Testis (tissue), 3 donors: ENCODE results near the gene DMRT2. TPM values are rescaled to one million over a fixed set of nuclear protein-coding genes. Genes with fewer than 3 reads are reported as not detected.
A peak's percentile ranks its signal among the peaks of the same experiment; 100 is the strongest.

Experiments
- DNase-seq: peaks from one replicate; pipeline ENCODE4 v3.0.0-alpha.2; 2019
- H3K27ac ChIP-seq, 2 donors: fragments of 200-600 bp; sonication (generic); one replicate each; pipeline ENCODE4 v1.5.1; 2019
- H3K27me3 ChIP-seq: fragments of 200-600 bp; sonication (generic); one replicate; pipeline ENCODE4 v1.5.1; 2019
- H3K36me3 ChIP-seq: fragments of 200-600 bp; sonication (generic); one replicate; pipeline ENCODE4 v1.5.1; 2017; ENCODE audit warnings: low read depth; ENCODE audit errors: missing control alignments
- H3K4me1 ChIP-seq: fragments of 200-600 bp; sonication (generic); one replicate; pipeline ENCODE4 v1.5.1; 2019
- H3K4me3 ChIP-seq, 2 donors: fragments of 200-600 bp; sonication (generic); one replicate each; pipeline ENCODE4 v1.5.1; 2017 to 2019
- H3K9me3 ChIP-seq: fragments of 200-600 bp; sonication (generic); one replicate; pipeline ENCODE4 v1.5.1; 2017
- CTCF ChIP-seq, 3 experiments: fragments of 450-650 bp in 2 of 3; fragments of 200-600 bp in 1 of 3; sonication (generic) in 1 of 3; IDR thresholded peaks; one replicate each; pipeline ENCODE4 v1.5.1; 2016 to 2019; ENCODE audit warnings: antibody characterized with exemption in 3 of 3, mild to moderate bottlenecking in 2 of 3, moderate library complexity in 1 of 3
- POLR2A ChIP-seq: fragments of 450-650 bp; IDR thresholded peaks from one replicate; pipeline ENCODE4 v1.6.1; 2017; ENCODE audit warnings: antibody characterized with exemption, mild to moderate bottlenecking, moderate library complexity
- whole genome bisulfite sequencing, 2 donors: methylation state at CpG; one replicate each; pipeline ENCODE4 v1.1.5; 2018; 5-methylcytosine and 5-hydroxymethylcytosine counted together
- intact Hi-C: fragments of 100-400 bp; cut with DNase I; formaldehyde crosslinking; loops from one replicate; pipeline ENCODE4 v1.15.1; 2023; ENCODE audit warnings: low total_unique reads
- polyA plus RNA-seq: library from polyadenylated mRNA; stranded (reverse); fragments of 350-450 nt; fragmentation: Illumina TruSeq; extraction: RNeasy Lipid Tissue Mini Kit (QIAGEN cat#74804); gene quantifications from one replicate; pipeline ENCODE4 v1.2.3, GENCODE V29; 2014; ENCODE audit warnings: low read depth, low replicate concordance; ENCODE audit not compliant: insufficient read depth
- total RNA-seq, 2 donors: library from RNA; depleted of rRNA; stranded (reverse); fragments of >200 nt; gene quantifications; one replicate each; pipeline ENCODE4 v1.2.3, GENCODE V29; 2016

DMRT2 gene
- total and polyA plus RNA-seq, 3 donors from 2014 or later, result 1.7 to 4.6 (median 2.1) TPM

- Histone ChIP-seq H3K27me3 (no peaks in the 10 kb centered on the region), H3K36me3 (no peaks in the 10 kb centered on the region), H3K4me1 (peaks cover 13% of the 10 kb centered on the region), H3K27ac (no peak overlapping the region), H3K9me3 (no peaks in the 10 kb centered on the region), H3K4me3 (no peak overlapping the region)
- TF ChIP-seq CTCF (IDR thresholded peaks at IDR 0.05) (no peak), POLR2A (no peak)
- DNase-seq, result no peak
- intact Hi-C loops, result no loop called here
- 11 to 18% methylated on average over 15 of the region's 15 CpGs for WGBS, 2 donors
Observed at GRCh38 chr9:1048811-1049210, 1.3 kb upstream of the DMRT2 start.

GRCh38 chr9:1049641-1050040, 516 bp upstream of the DMRT2 start:
- no peak for DNase-seq
- Histone ChIP-seq H3K9me3 (no peaks in the 10 kb centered on the region), H3K4me1 (peaks cover 13% of the 10 kb centered on the region), H3K4me3 (peak overlapping the region in 1 of 2 donors; percentile 38), H3K27ac (no peak overlapping the region), H3K36me3 (no peaks in the 10 kb centered on the region), H3K27me3 (no peaks in the 10 kb centered on the region)
- WGBS, 2 donors, result 4 to 7% methylated on average over 12 of the region's 12 CpGs
- TF ChIP-seq CTCF (IDR thresholded peaks at IDR 0.05), result no peak
- no peak for TF ChIP-seq POLR2A
- intact Hi-C loops, result no loop called here

GRCh38 chr9:1051210-1051583, 1.0 kb downstream of the DMRT2 start:
- H3K4me1 ChIP-seq, result peaks cover 13% of the 10 kb centered on the region
- WGBS, 2 donors, result 17 to 18% methylated on average over 9 to 13 of the region's 13 CpGs
- no peak overlapping the region for H3K27ac ChIP-seq
- DNase-seq, result no peak
- no peaks in the 10 kb centered on the region for H3K36me3 ChIP-seq
- H3K27me3 ChIP-seq, result no peaks in the 10 kb centered on the region
- H3K4me3 ChIP-seq, result peak overlapping the region; percentile 30 to 36
- no peak for TF ChIP-seq POLR2A
- TF ChIP-seq CTCF (IDR thresholded peaks at IDR 0.05), result no peak
- H3K9me3 ChIP-seq, result no peaks in the 10 kb centered on the region
- intact Hi-C loops, result no loop called here

GRCh38 chr9:1051584-1052275, 1.6 kb downstream of the DMRT2 start:
- Histone ChIP-seq H3K4me3 (peak overlapping the region; percentile 30 to 36), H3K4me1 (peaks cover 13% of the 10 kb centered on the region), H3K27me3 (no peaks in the 10 kb centered on the region), H3K27ac (no peak overlapping the region), H3K36me3 (no peaks in the 10 kb centered on the region), H3K9me3 (no peaks in the 10 kb centered on the region)
- intact Hi-C loops, result no loop called here
- DNase-seq, result peak; percentile 63
- 0 to 2% methylated on average over 17 to 54 of the region's 90 CpGs for WGBS, 2 donors
- no peak for TF ChIP-seq POLR2A

GRCh38 chr9:1052365-1053281, 2.5 kb downstream of the DMRT2 start:
- Histone ChIP-seq H3K36me3 (no peaks in the 10 kb centered on the region), H3K4me3 (peak overlapping the region in 1 of 2 donors; percentile 36), H3K4me1 (peaks cover 6% of the 10 kb centered on the region), H3K9me3 (no peaks in the 10 kb centered on the region), H3K27me3 (no peaks in the 10 kb centered on the region), H3K27ac (no peak overlapping the region)
- no peak for TF ChIP-seq POLR2A
- TF ChIP-seq CTCF (IDR thresholded peaks at IDR 0.05), result no peak
- WGBS, 2 donors, result 4 to 6% methylated on average over 25 to 41 of the region's 41 CpGs
- intact Hi-C loops, result no loop called here
- DNase-seq, result no peak
